GM18867 (cell line): ENCODE data around the gene TPCN2.
"Not testable (repeated sequence)": the region's sequence is repeated elsewhere in the genome, so short reads cannot be mapped to it uniquely, and the experiment has no call there.

Experiments used
- ATAC-seq: cut with Tn5 transposase; IDR thresholded peaks from one replicate; pipeline ENCODE4 v1.9.1; 2021; ENCODE audit warnings: mild to moderate bottlenecking, moderate library complexity; ENCODE audit not compliant: unreplicated experiment

TPCN2 gene

GRCh38 chr11:69073469-69073868 lies 24.7 kb downstream of the TPCN2 start:
- ATAC-seq = no peak

DNA sequence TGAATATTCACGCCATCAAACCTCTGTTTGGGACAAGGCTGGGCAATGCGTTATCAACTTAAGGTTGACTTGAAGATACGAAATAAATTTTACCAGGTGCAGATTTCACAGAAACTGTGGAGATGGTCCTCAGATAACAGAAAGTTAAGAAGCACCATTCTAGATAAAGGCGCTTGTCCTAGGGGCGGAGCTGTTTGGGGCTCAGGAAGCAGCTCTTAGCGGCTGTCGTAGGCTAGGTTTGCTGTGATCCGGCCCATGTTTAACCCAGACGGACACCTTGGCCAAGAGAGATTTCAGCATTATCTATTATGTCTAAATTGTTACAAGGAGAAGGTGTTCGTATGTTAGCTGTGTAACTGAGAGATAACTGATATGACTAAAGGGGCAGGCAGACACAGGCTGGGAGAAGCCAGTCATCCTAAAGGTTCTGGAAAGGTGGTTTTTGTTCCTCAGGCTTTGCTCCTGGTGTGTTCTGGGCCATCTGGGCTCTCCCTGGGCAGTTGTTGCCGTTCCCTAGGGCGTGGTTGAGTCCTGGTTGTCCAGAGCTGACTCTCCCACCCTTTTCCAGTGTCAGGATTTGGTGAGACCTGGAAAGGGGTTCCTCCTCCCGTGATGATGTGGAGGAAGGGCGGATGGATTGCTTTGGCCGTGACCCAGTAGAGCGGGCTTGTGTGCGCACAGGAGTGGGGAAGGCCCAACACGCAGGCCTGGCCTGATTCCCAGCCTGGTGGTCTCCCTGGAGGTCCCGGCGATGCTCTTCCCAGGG lies 25.8 kb downstream of the TPCN2 start:
- ATAC-seq = no peak

GRCh38 chr11:69075421-69076128 lies 26.8 kb downstream of the TPCN2 start:
- ATAC-seq = no peak

DNA sequence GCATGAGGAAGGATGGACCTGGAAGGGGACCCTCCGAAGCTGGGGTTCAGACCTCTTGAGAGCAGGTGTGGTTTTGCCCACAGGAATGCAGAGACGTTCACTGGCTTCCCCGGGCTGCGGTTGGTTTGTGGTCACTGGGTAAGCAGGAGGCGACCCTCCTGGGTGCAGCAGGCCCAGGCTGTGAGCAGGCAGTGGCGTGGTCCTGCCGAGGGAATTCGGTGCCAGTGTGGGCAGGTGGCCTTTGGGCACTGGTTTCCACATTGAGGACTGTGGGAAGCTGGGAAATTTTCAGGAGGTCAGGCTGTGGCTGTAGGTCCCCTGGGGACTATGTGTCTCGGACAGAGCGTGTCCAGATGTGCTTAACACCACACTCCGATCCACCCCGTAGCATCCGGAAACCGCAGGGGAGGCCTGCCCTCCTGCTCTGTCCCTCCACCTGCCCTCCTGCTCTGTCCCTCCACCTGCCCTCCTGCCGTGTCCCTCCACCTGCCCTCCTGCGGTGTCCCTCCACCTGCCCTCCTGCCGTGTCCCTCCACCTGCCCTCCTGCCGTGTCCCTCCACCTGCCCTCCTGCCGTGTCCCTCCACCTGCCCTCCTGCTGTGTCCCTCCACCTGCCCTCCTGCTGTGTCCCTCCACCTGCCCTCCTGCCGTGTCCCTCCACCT lies 27.5 kb downstream of the TPCN2 start:
- ATAC-seq = no peak

DNA sequence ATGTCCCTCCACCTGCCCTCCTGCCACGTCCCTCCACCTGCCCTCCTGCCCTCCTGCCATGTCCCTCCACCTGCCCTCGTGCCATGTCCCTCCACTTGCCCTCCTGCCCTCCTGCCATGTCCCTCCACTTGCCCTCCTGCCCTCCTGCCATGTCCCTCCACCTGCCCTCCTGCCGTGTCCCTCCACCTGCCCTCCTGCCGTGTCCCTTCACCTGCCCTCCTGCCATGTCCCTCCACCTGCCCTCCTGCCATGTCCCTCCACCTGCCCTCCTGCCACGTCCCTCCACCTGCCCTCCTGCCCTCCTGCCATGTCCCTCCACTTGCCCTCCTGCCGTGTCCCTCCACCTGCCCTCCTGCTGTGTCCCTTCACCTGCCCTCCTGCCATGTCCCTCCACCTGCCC lies 28.2 kb downstream of the TPCN2 start:
- ATAC-seq = not testable (repeated sequence)

- no peak for ATAC-seq
Observed at GRCh38 chr11:69078508-69078907, 29.8 kb downstream of the TPCN2 start.

DNA sequence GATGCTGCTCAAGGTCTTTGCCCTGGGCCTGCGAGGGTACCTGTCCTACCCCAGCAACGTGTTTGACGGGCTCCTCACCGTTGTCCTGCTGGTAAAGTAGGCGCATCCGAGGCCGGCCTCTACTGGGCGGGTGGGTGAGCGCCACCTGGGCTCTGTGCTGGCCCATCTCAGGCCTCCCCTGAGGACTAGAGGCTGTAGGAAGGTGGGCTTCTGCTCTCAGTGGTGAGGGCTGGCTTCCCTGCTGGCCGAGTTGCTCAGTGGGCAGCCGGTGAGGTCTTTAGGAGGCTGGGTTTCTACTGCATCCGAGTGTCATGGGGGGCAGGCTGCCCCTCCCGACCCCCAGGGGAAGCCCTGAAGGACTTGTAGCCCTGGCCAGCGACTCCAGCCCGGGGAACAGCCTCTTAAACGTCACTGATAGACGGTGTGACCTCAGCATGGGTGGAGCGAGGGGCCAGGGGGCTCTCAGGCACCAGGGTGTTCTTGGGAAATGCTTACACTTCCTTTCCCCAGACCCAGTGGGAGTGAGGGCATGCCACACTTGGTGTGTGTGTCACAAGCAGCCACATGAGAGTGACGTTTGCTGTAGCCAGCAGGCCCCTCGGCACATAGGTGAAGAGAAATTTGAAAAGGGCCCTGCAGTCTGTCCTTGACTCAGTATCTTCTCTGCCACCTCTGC lies 30.3 kb downstream of the TPCN2 start:
- no peak for ATAC-seq

GRCh38 chr11:69079661-69080256 lies 31.0 kb downstream of the TPCN2 start:
- ATAC-seq = no peak

- no peak for ATAC-seq
Observed at GRCh38 chr11:69080257-69080995, 31.7 kb downstream of the TPCN2 start.

- ATAC-seq = no peak
Observed at GRCh38 chr11:69081180-69081579, 32.4 kb downstream of the TPCN2 start.

GRCh38 chr11:69083531-69084247 lies 35.0 kb downstream of the TPCN2 start:
- ATAC-seq = no peak

DNA sequence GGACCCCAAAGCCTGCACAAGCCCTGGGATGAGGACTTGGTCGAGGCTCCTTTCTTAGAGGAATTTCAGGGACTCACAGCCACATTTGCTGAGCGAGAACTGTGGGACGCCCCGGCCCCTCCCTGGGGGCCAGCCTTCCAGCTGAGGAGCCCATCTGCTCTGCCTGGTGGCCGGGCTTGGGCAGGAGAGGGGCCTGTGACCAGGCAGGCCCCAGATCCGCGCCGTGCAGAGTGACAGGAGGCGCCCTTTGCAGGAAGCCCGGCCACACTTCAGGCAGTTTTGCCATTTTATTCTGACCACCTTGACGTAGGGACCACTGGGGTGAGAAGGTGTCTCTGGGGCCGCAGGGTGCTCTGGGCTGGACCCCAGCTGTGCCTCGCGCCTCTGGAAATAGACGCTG lies 35.6 kb downstream of the TPCN2 start:
- no peak for ATAC-seq

GRCh38 chr11:69085490-69086095 lies 36.9 kb downstream of the TPCN2 start:
- ATAC-seq = no peak

DNA sequence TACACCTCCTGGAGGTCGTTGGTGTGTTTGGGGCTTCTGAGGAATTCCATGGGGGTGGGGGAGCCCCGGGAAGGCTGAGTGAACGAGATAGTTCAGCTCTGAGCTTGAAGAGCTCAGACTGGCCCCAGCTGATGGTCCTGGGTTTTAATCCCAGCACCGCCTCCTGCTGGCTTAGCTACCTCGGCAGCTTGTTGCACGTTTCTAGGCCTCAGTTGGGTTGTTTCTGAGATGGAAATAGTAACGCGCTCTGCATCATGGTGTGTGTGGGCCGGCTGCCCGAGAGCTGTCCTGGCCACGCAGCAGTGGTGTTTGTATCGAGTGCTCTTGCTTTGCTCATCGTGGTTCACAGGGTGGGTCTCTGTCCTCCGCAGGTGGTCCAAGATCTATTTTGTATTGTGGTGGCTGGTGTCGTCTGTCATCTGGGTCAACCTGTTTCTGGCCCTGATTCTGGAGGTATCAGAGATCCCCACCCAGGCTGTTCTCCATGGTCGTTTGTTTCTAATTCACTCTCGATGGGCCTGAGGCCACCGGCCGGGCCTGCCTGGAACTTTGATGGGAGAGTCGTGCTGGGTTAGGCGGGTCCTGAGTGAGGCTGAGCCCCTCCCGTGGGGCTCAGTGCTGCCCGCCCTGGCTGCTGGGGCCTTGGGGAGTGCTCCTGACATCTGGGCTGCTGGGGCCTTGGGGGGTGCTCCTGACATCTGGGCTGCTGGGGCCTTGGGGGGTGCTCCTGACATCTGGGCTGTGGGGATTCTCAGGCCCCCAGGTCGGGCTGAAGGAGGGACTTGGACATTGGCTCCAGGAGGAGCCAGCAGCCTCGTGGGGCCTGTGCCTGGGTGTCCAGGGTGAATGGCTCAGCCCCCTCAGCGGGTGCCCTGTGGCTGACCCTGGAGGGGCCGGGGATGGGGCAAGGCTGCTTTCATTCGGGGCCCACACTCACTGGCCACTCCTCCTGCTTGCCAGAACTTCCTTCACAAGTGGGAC lies 37.7 kb downstream of the TPCN2 start:
- ATAC-seq = no peak

- ATAC-seq = no peak
Observed at GRCh38 chr11:69087133-69087524, 38.4 kb downstream of the TPCN2 start.

GRCh38 chr11:69087811-69088210 lies 39.1 kb downstream of the TPCN2 start:
- ATAC-seq = no peak

DNA sequence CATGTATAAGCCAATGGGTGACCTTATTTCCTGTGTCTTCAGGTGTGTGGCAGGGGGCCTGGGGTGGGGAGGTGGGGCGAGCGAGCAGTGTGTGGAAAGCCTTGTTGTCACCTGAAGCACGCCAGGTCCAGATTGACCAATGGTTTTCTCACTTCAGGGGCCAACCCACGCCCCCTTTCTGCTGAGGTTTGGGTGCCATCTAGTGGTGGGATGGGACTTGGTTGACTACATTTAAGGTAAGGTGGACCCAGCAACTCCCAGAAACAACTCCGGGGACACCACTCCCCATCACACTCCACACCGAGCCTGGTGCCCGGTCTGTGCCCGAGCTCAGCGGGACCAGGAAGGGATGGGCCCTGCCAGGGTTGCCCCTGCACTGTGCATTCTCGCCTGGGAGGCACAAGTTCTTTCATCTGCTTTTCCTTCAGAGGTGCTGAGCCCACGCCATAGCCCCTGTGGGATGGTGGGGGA lies 40.0 kb downstream of the TPCN2 start:
- no peak for ATAC-seq

DNA sequence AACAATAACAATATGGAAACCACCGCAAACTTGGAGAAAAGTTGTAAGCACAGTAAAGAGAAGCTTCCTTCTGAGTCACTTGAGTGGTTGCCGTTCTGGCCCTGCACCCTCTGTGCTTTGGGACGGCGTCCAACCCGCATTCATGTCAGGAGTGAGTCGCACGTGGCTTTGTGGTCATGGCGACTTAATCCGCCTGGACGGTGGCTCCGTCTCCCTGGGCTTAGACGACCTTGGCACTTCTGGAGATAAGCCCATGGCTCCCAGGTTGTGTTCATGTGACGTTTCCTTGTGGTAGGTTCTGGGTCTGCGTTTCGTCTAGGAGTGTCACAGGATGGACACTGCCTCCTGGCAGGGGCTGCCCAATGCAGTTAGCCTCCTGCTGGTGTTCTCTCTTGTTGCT lies 40.5 kb downstream of the TPCN2 start:
- no peak for ATAC-seq
